Measurements from ENCODE around the gene TDRD1.

The TDRD1 gene

GRCh38 chr10:114234132-114234531 lies 55.0 kb downstream of the TDRD1 start:
- DNase-seq = no peak

- peak; percentile 28 for DNase-seq
Measured at GRCh38 chr10:114239117-114239993, 60.2 kb downstream of the TDRD1 start, which contains the start of gene VWA2. VWA2 (plus strand) TSS chr10:114239254; CDS start chr10:114248714, 9,460 bp downstream.

GRCh38 chr10:114239994-114240345 lies 60.8 kb downstream of the TDRD1 start:
- no peak for DNase-seq

GRCh38 chr10:114242235-114242634 lies 63.1 kb downstream of the TDRD1 start:
- DNase-seq = no peak

GRCh38 chr10:114243661-114244060 lies 64.5 kb downstream of the TDRD1 start:
- DNase-seq = no peak

- DNase-seq = no peak
Measured at GRCh38 chr10:114244126-114244525, 65.0 kb downstream of the TDRD1 start.

GRCh38 chr10:114245121-114245791 lies 66.1 kb downstream of the TDRD1 start:
- no peak for DNase-seq

- DNase-seq = no peak
Measured at GRCh38 chr10:114246679-114247305, 67.6 kb downstream of the TDRD1 start.

- DNase-seq = no peak
Measured at GRCh38 chr10:114250236-114250635, 71.1 kb downstream of the TDRD1 start.

GRCh38 chr10:114250716-114251115 lies 71.6 kb downstream of the TDRD1 start:
- no peak for DNase-seq

GRCh38 chr10:114252092-114252491 lies 72.9 kb downstream of the TDRD1 start:
- DNase-seq = no peak

GRCh38 chr10:114252883-114253282 lies 73.7 kb downstream of the TDRD1 start:
- no peak for DNase-seq

- no peak for DNase-seq
Measured at GRCh38 chr10:114255227-114255626, 76.1 kb downstream of the TDRD1 start.

GRCh38 chr10:114256008-114256765 lies 77.0 kb downstream of the TDRD1 start:
- no peak for DNase-seq

- no peak for DNase-seq
Measured at GRCh38 chr10:114256822-114257221, 77.7 kb downstream of the TDRD1 start.

GRCh38 chr10:114257498-114257897 lies 78.3 kb downstream of the TDRD1 start:
- DNase-seq = no peak

- peak; percentile 83 for DNase-seq
Measured at GRCh38 chr10:114258274-114258840, 79.2 kb downstream of the TDRD1 start.

- no peak for DNase-seq
Measured at GRCh38 chr10:114259824-114260223, 80.7 kb downstream of the TDRD1 start.

GRCh38 chr10:114260366-114260765 lies 81.2 kb downstream of the TDRD1 start:
- no peak for DNase-seq

- peak; percentile 43 for DNase-seq
Measured at GRCh38 chr10:114261076-114261475, 81.9 kb downstream of the TDRD1 start.

- no peak for DNase-seq
Measured at GRCh38 chr10:114262496-114262895, 83.3 kb downstream of the TDRD1 start.

- peak; percentile 31 for DNase-seq
Measured at GRCh38 chr10:114265392-114266053, 86.4 kb downstream of the TDRD1 start.
